HG02885 (cell line): ENCODE data around the gene METTL25B.

Source experiments
- ATAC-seq: cut with Tn5 transposase; IDR thresholded peaks from one replicate; pipeline ENCODE4 v1.9.1; 2021; ENCODE audit warnings: mild to moderate bottlenecking; ENCODE audit not compliant: unreplicated experiment, poor library complexity

METTL25B gene

DNA sequence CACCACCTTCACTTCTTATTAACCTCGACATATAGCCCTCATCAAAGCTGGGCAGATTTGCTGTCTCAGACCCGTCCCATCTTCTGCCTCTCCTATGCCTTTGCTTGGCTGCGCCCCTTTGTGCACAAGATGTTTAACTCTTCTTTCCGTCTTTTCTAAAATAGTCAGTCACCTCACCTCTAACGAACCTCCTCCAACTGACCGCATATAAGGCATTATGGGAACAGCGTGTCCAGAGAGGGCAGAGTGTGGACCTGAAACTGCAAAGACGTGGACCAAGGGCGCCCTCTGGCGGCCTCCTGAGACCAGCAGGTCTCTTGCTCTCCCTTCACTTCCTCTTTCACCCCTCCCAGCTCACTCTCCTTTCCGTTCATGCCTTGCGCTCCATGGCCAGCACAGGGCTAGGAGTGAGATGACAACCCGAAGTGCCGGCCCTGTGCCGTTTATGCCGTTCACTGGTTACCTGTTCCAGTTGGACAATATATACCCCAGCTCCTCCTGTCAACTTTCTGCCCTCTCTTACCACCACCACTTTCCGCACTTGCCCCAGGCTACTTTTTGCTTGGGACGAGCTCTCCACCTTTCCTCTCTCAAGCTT is 2.5 kb upstream of the METTL25B start:
- peak; percentile 32 for ATAC-seq

GRCh38 chr1:156726549-156727226 is 1.6 kb upstream of the METTL25B start:
- no peak for ATAC-seq

- ATAC-seq = no peak
Observed at GRCh38 chr1:156727492-156727891, 777 bp upstream of the METTL25B start.

DNA sequence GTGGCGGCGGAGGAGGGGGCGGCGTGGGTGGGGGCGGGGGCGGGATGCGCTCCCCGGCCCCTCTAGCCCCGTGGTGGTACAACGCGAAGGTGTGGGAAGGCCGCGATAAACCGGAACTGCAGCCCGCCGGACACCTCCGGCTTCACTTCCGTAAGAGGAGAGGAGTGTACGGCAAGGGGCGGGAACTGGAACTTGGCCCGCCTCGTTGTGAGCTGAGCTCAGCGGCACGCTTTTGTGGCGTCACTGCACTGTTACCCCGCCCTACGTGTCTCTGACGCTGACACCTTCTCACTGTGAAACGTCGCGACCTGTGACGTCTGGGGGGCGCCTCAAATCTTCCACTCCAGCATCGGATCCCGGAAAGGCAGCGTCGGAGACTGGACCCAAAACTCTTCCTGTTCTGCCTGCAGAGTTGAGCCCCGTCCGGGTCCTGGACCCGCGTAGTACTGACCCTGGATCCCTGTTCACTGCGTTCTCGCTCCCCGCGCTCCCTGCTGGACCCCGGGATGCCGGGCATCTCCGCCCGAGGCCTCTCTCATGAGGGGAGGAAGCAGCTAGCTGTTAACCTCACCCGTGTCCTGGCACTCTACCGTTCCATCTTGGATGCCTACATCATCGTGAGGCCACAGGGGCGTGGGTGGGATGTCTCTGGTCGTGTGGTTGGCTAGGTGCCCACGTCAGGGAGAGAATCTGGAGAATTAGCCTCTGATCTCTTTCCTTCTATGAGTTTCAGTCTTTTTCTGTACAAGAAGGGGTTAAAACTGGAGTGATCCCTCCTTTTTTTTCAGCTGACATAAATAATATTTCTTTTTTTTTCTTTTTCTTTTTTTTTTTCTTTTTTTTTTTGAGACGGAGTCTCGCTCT is 562 bp downstream of the METTL25B start, which contains the start of gene ISG20L2:
Gene ISG20L2, minus strand, starts transcription at position 168 of the 864 bp plus-strand sequence. CDS start 1,114 bp downstream, outside the sequence.
- peak; percentile 89 for ATAC-seq

GRCh38 chr1:156733989-156734584 is 5.8 kb downstream of the METTL25B start:
- ATAC-seq = no peak

- ATAC-seq = no peak
Observed at GRCh38 chr1:156738407-156738806, 10.1 kb downstream of the METTL25B start.

- no peak for ATAC-seq
Observed at GRCh38 chr1:156738916-156739315, 10.6 kb downstream of the METTL25B start.

DNA sequence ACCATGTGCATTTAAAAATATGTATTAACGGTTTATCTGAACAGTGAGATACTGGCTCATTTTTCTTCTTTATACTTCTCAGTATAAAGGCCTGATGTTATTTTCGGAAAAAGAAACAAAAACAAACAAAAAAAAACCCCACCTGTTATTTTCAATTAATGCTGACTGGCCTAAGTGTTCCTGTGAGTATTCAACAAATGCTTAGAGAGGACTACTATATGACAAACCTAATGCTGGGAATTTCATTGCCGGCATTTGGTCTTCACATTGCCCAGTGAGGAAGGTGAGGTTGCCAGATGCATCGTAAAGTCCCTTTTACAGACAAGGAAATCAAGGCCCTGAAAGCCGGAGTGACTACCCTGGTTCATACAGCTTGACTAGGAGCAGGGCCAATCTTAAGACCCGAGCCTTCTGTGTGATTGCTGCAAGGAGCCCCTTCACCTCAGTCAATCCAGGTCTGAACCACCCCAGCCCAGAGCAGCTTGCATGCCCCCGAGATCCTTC is 12.0 kb downstream of the METTL25B start:
- no peak for ATAC-seq

DNA sequence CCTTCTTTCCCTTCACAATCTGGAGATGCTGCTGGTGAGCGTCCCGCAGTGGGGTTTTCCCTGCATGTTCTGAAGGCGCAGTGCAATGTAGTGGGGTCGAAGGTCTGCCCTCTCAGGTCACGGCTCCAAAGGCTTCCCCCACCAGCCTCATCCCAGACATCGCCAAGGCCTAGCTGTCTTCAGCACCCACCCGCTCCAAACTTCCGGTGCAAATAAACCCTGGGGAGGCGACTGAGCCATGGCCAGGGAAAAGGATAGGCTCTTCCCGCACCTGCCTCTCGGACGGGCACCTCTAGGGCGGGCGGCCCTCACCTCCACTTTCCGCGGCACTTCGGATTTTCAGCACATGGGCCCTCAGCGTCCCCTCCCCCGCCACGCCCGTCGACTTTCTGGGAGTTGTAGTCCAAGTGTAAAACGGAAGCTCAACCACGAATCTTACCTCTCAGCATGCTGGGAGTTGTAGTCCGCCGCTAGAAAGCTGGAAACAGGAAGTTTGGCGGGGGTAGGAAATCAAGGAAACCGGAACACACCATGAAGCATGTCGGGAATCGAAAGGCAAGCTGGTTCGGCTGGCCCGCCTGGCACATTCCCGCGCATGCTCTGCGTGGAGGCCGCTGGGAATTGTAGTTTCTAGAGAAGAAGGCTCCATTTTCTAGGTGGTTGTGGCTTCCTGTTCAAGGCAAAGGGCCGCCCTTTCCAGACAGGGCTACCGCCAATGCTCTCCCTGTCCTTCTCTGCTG is 12.6 kb downstream of the METTL25B start, which contains the start of gene MRPL24:
Gene MRPL24, minus strand, starts transcription at position 348 of the 740 bp plus-strand sequence. CDS start 2,384 bp downstream, outside the sequence.
- ATAC-seq = peak; percentile 86

DNA sequence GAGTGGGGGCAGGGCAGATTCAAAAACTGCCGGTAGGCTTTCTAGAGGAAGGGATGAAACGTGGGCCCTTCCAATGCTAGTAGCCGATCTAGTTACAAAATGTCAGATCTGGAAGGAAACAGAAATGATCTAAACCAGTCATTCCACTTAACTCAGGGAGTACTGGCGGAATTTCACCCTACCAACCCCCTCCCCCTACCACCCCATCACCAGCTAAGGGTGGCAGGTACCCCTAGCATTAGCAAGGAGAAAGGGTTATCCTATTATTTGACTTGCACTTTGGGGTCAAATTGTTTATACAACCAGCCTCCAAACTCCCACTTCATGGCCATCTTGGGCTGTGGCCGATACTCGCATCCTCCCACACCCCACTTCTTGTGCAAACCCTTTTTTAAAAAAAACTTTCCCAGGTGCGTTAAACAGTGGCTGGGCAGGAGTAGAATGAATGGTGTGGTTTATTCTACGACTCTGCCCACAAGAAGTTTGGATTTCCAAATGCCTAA is 13.3 kb downstream of the METTL25B start:
- ATAC-seq = no peak

GRCh38 chr1:156742017-156742416 is 13.7 kb downstream of the METTL25B start:
- no peak for ATAC-seq

GRCh38 chr1:156742801-156743200 is 14.5 kb downstream of the METTL25B start:
- no peak for ATAC-seq

- no peak for ATAC-seq
Observed at GRCh38 chr1:156743367-156744302, 15.4 kb downstream of the METTL25B start.

- ATAC-seq = no peak
Observed at GRCh38 chr1:156744344-156744743, 16.1 kb downstream of the METTL25B start.

DNA sequence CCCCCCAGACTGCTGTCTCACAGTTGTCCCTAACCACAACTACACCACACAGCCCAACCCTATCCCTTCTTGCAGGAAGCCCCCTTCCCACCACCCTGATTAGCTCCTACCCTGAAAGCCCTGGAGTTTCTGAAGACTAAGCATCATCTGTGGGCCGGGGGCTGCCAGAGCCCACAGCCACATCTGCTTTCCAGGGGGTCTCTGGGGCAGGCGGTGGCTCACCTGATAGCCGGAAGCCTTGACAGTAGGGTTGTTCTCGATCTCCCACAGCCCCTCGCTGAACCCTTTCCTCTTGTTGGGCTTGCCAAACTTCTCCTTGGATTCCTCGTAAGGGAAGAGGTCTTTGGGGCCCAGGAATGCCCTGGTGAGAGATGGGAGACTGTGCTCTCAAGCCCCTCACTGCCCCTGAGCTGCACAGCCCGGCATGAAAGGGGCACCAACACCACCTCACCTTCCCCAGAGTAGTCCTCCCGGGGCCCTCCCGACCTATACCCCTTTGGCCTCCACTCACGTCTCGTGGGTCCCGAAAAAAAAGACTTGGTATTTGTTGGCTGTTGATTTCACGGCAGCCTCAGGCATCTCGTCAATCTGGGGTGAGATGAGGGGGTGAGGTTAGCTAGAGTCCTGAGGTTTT is 16.6 kb downstream of the METTL25B start:
- ATAC-seq = no peak

DNA sequence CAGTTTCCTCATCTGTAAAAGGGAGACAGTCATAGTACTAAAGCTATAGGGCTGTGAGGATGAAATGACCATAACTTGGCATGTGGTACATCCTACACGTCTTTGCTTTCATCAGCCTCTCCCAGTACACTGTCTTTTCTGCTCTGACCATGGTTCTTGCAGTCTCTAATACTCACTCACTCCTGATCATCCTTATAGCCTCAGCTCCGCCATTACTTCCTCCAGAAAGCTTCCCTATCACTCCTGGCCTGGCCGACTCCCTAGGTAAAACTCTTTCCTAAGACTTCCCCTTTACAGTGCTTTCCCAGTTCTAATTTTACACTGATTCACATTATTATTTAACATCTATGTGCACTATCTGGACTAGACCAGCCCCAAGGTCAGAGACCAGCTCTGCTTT is 17.6 kb downstream of the METTL25B start:
- ATAC-seq = no peak

GRCh38 chr1:156746406-156746727 is 18.1 kb downstream of the METTL25B start:
- no peak for ATAC-seq
